GM19043 (cell line): ENCODE results near the gene AMOTL1.
A peak's percentile ranks its signal among the peaks of the same experiment; 100 is the strongest.

Experiments
- ATAC-seq: cut with Tn5 transposase; IDR thresholded peaks from one replicate; pipeline ENCODE4 v1.9.1; 2021; ENCODE audit warnings: low read depth; ENCODE audit not compliant: unreplicated experiment

AMOTL1 gene

DNA sequence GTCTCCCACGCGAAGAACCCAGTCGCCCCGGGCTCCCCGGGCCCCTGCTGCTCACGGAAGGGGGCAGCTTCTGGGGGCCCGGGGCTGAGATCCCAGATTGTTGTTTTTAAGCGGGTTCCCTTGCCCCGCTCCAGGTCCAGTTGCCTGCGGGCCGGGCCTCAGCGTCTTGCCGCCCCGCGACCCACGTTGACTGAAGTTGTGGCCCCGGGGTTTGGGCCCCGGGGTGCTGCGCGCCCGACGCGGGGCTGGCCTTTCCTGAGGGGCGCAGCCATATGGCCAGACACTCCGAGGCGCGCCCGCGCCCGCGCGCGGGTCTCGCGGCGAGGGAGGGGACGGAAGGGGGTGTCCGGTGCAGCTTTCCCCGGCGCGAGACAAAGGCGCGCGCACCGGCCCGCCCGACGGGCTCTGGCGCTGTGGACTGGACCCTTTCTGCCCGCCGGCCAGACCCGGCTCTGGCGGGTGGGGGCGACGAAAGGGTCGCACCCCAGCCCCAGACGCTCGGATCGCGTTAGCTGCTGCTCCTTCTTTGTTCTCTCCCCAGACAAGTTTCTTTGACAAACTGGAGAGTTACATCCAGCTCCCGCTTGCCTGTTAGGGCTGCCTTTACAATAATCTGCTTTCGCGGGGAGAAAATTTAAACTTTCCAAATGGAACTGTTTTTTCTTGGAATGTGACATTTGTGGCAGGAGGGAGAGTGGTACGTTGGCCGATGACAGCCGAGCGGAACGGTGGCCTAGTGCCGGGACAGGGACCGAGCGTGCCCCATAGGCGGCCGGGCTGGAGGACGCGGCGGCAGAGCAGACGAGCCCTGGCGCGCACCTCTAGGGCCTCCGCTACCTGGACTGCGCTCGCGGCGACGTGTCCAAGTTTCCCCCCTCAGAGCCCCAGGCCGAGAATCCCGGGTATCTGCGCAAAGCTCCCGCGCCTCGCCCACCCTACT, 716 bp downstream of the AMOTL1 start:
- no peak for ATAC-seq

GRCh38 chr11:94769880-94770279, 1.7 kb downstream of the AMOTL1 start:
- ATAC-seq = no peak

- no peak for ATAC-seq
Measured at GRCh38 chr11:94770563-94771120, 2.5 kb downstream of the AMOTL1 start.

DNA sequence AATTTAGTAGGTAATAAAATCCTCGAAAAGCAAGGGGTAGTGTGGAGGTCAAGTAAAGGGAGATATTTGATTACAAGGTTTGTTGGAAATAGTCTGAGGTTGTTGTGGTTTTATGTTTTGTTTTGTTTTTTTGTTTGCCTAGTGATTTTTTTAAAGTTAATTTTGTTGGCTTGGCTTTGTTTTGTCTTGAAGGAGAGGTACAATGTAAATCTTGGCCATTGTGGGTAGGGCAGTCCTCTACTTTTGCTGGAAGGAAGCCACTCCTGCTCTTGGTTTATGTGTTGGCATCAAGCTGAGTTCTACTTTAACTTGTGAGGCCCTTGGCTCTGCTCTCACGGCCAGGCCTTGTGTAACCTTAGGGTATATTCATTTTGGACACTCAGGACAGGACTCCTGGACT, 3.2 kb downstream of the AMOTL1 start:
- ATAC-seq = no peak

GRCh38 chr11:94771951-94772350, 3.8 kb downstream of the AMOTL1 start:
- ATAC-seq = no peak

DNA sequence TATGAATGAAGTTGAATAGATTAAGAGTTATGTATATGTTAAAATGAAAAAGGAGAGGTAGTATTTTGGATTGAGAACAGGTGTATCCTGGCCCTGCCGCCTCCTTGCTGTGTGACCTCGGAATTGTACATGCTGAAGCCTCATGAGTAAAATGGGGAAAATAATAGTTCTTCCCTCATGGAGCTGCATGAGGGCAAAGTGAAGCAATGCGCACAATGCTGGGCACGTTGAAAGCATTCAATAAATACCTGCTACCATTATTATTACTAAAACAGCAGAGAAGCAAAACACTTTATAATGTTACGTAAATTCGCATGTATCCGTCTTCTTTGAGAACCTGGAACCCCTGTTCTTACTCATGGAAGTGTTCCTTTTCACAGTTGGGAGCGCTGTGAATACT, 5.7 kb downstream of the AMOTL1 start:
- no peak for ATAC-seq

DNA sequence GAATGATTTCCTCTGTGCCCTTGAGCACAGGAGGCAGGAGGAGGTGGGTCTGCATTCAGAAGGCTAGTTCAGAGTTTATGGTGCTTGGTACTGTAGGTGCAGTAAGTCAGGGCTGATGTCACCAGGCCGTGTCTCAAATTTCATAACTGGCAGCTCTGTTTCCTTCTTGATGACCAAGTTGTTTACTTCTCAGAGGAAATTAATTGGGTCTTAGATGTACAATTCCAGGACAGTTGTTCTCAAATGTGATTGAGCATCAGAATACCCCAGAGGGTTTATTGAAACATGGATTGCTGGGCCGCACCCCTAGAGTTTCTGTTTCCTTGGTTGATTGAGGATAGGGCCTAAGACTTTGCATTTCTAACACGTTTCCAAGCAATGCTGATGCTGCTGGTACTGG, 6.2 kb downstream of the AMOTL1 start:
- ATAC-seq = no peak

- ATAC-seq = no peak
Measured at GRCh38 chr11:94775567-94776327, 7.6 kb downstream of the AMOTL1 start.

- no peak for ATAC-seq
Measured at GRCh38 chr11:94776351-94777321, 8.5 kb downstream of the AMOTL1 start.

- no peak for ATAC-seq
Measured at GRCh38 chr11:94780432-94780831, 12.3 kb downstream of the AMOTL1 start.

- no peak for ATAC-seq
Measured at GRCh38 chr11:94781837-94782236, 13.7 kb downstream of the AMOTL1 start.

GRCh38 chr11:94782446-94782845, 14.3 kb downstream of the AMOTL1 start:
- ATAC-seq = no peak

DNA sequence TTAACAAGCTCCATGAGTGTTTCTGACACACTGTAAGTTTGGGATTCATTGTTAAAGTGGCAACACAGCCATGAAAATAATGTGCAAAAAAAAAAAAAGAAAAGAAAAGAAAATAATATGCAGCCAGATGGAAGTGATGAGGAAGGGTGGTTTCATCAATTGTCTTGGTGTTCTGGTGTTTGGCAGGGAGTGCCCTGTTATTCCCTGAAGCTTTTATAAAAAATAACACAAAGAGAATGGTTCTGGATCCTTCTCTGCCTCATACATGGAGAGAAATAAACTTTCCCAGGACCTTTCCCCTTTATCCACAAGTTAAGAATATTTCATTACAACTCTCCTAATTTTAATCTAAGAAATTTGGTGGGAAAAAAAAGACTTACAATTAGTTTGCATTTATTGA, 16.7 kb downstream of the AMOTL1 start:
- ATAC-seq = no peak

DNA sequence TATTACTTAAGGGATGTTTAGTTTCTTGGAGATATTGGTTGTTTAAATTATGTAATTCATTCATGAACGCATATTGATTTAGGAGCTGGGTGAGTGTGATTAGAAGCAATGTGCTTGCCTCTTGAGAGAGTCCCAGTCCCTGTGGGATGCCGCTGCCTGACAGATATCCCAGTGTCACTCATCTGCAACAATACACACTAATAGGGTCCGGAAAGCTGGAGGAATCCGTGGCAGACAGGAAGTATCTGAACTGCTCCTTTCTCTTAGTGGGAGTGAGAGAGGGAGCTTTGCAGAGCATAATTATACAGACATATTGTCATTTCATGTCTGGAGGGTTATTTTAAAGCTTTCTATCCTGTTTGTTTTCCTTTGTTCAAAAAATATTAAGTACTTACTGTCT, 17.4 kb downstream of the AMOTL1 start:
- ATAC-seq = no peak

DNA sequence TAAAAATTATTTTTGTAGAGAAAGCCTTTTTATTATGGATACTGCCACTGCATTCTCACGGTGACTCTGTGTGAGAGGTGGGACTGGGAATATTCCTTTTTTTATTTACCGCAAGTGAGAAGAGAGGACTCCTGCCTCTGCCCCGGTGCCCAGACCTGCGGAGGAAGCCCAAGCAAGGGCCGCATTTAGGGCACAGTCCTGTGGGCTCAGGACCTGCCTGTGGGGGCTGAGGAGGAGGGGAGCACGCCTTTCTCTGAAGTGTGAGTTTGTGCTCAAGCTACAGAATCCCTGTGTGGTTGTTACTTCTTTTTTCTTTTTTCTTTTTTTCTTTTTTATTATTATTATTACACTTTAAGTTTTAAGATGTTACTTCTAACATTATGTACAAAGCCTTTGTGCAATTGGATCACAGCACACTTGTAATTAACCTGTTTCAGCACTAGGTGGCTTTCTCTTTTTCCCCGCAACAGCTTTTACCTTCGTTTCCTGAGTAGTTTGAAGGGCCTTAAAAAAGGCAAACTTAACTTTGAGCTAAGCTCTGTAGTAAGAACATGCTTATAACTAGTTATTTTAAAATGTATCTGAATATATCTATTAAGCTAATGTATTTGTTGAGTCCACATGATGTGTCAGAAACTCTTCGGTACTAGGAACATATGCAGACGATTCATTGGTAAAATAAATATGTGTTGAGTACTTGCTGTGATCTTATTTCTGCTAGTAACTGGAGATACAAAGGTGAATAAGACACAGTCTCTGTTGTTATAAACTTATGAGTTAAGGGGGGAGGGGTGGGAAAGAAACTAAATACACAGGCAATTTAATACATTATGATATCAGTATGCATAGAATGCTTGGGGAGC, 18.3 kb downstream of the AMOTL1 start:
- ATAC-seq = peak; percentile 74

DNA sequence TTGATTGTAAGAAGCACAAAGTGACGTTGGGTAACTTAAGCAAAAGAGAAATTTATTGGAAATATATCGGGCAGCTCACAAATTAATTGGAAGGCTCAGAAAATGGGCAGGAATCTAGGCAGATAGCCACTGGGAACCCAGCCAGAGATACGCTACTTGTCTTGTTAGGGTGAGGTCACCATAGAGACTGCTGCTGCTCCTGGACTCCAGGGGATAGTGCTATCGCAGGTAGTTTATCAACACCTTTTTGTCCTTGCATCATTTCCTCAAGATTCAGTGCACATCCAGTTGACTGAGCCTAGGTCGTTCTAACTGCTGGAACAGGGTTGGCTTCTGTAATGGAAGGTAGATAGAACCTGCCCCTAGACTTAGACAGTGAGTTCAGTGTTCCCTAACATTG, 19.6 kb downstream of the AMOTL1 start:
- ATAC-seq = no peak

GRCh38 chr11:94788396-94788795, 20.2 kb downstream of the AMOTL1 start:
- no peak for ATAC-seq

GRCh38 chr11:94790197-94790596, 22.0 kb downstream of the AMOTL1 start:
- ATAC-seq = no peak

DNA sequence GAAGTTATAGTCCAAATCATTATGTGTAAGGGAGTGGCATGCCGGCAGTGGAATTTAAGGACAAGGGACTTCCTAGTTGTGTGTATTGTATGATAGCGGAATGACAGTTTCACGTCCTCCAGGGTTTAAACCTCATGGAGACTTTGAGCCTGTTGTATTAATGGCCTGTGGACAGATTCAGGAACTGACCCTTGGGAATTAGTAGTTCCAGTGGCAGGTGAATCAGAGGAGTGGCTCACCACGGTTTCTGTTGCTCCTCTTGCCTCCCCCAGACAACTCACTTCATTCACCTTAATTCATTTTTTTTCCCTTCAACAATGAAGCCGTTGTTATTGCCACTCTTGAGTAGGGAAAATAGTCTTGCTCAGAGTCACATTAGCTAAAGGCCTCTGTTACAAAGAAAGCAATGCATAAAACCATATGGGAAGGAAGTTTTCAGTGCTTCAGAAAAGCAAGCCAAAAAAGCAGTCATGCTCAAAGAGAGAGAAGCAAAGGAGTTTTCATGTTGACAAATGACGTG, 22.6 kb downstream of the AMOTL1 start:
- ATAC-seq = no peak
